ENCODE results near the gene B2M.
"Not testable (repeated sequence)": the region's sequence is repeated elsewhere in the genome, so short reads cannot be mapped to it uniquely, and the experiment has no call there.

B2M gene

GRCh38 chr15:44695294-44695693 lies 16.0 kb upstream of the B2M start:
- TF ChIP-seq MAX (IDR thresholded peaks at IDR 0.05; ENCODE audit: low read depth, low read length) (no peak), MYC (IDR thresholded peaks at IDR 0.05; ENCODE audit: low read depth, low read length) (no peak), CTCF (IDR thresholded peaks at IDR 0.05; ENCODE audit: low read depth, low read length) (no peak), POLR2A (IDR thresholded peaks at IDR 0.05; ENCODE audit: extremely low read depth, insufficient read length) (no peak)
- no peak overlapping the region for H3K4me3 ChIP-seq (ENCODE audit: low read depth, low read length)
- no peak for DNase-seq (ENCODE audit: low read depth)

GRCh38 chr15:44697014-44697413 lies 14.3 kb upstream of the B2M start:
- no peak for TF ChIP-seq POLR2A (IDR thresholded peaks at IDR 0.05; ENCODE audit: extremely low read depth, insufficient read length)
- TF ChIP-seq MAX (IDR thresholded peaks at IDR 0.05; ENCODE audit: low read depth, low read length) = no peak
- TF ChIP-seq MYC (IDR thresholded peaks at IDR 0.05; ENCODE audit: low read depth, low read length) = no peak
- TF ChIP-seq CTCF (IDR thresholded peaks at IDR 0.05; ENCODE audit: low read depth, low read length) = no peak
- H3K4me3 ChIP-seq (ENCODE audit: low read depth, low read length) = no peak overlapping the region
- no peak for DNase-seq (ENCODE audit: low read depth)

GRCh38 chr15:44698641-44699040 lies 12.7 kb upstream of the B2M start:
- no peak for TF ChIP-seq MYC (IDR thresholded peaks at IDR 0.05; ENCODE audit: low read depth, low read length)
- TF ChIP-seq POLR2A (IDR thresholded peaks at IDR 0.05; ENCODE audit: extremely low read depth, insufficient read length) = no peak
- no peak for TF ChIP-seq CTCF (IDR thresholded peaks at IDR 0.05; ENCODE audit: low read depth, low read length)
- TF ChIP-seq MAX (IDR thresholded peaks at IDR 0.05; ENCODE audit: low read depth, low read length) = no peak
- no peak for DNase-seq (ENCODE audit: low read depth)
- no peak overlapping the region for H3K4me3 ChIP-seq (ENCODE audit: low read depth, low read length)

- not testable (repeated sequence) for DNase-seq (ENCODE audit: low read depth); H3K4me3 ChIP-seq (ENCODE audit: low read depth, low read length)
Measured at GRCh38 chr15:44700676-44701075, 10.6 kb upstream of the B2M start.

GRCh38 chr15:44705986-44706385 lies 5.3 kb upstream of the B2M start:
- H3K4me3 ChIP-seq (ENCODE audit: low read depth, low read length) = no peak overlapping the region
- no peak for DNase-seq (ENCODE audit: low read depth)
- no peak for TF ChIP-seq MAX (IDR thresholded peaks at IDR 0.05; ENCODE audit: low read depth, low read length)
- TF ChIP-seq MYC (IDR thresholded peaks at IDR 0.05; ENCODE audit: low read depth, low read length) = no peak
- no peak for TF ChIP-seq CTCF (IDR thresholded peaks at IDR 0.05; ENCODE audit: low read depth, low read length)
- TF ChIP-seq POLR2A (IDR thresholded peaks at IDR 0.05; ENCODE audit: extremely low read depth, insufficient read length) = no peak

GRCh38 chr15:44706401-44706800 lies 4.9 kb upstream of the B2M start:
- no peak for TF ChIP-seq MAX (IDR thresholded peaks at IDR 0.05; ENCODE audit: low read depth, low read length)
- no peak for TF ChIP-seq MYC (IDR thresholded peaks at IDR 0.05; ENCODE audit: low read depth, low read length)
- no peak for TF ChIP-seq CTCF (IDR thresholded peaks at IDR 0.05; ENCODE audit: low read depth, low read length)
- no peak for TF ChIP-seq POLR2A (IDR thresholded peaks at IDR 0.05; ENCODE audit: extremely low read depth, insufficient read length)
- no peak for DNase-seq (ENCODE audit: low read depth)
- no peak overlapping the region for H3K4me3 ChIP-seq (ENCODE audit: low read depth, low read length)

All from NB4 (cell line).